ENCODE measurements around the gene PARVA.
A peak's percentile ranks its signal among the peaks of the same experiment; 100 is the strongest.
"Not testable (repeated sequence)": the region's sequence is repeated elsewhere in the genome, so short reads cannot be mapped to it uniquely, and the experiment has no call there.

The PARVA gene

GRCh38 chr11:12377106-12377823 is at the start of gene PARVA:
PARVA (plus strand) TSS chr11:12377571; CDS start chr11:12377648, 77 bp downstream.
- DNase-seq (ENCODE audit: low spot score), result peak; percentile 10

GRCh38 chr11:12329169-12329568 is 48.2 kb upstream of the PARVA start:
- DNase-seq (ENCODE audit: low spot score), result no peak

- DNase-seq (ENCODE audit: low spot score), result no peak
Measured at GRCh38 chr11:12329797-12330196, 47.6 kb upstream of the PARVA start.

GRCh38 chr11:12330485-12331231 is 46.7 kb upstream of the PARVA start:
- DNase-seq (ENCODE audit: low spot score), result no peak

- DNase-seq (ENCODE audit: low spot score), result peak; percentile 34
Measured at GRCh38 chr11:12331239-12331874, 46.0 kb upstream of the PARVA start.

GRCh38 chr11:12343526-12343925 is 33.8 kb upstream of the PARVA start:
- DNase-seq (ENCODE audit: low spot score), result no peak

- no peak for DNase-seq (ENCODE audit: low spot score)
Measured at GRCh38 chr11:12353534-12353933, 23.8 kb upstream of the PARVA start.

GRCh38 chr11:12354750-12355545 is 22.4 kb upstream of the PARVA start:
- DNase-seq (ENCODE audit: low spot score), result no peak

GRCh38 chr11:12356944-12357655 is 20.3 kb upstream of the PARVA start:
- no peak for DNase-seq (ENCODE audit: low spot score)

GRCh38 chr11:12357697-12358096 is 19.7 kb upstream of the PARVA start:
- DNase-seq (ENCODE audit: low spot score), result not testable (repeated sequence)

- DNase-seq (ENCODE audit: low spot score), result no peak
Measured at GRCh38 chr11:12358302-12359188, 18.8 kb upstream of the PARVA start.

- DNase-seq (ENCODE audit: low spot score), result no peak
Measured at GRCh38 chr11:12359761-12360160, 17.6 kb upstream of the PARVA start.

- DNase-seq (ENCODE audit: low spot score), result no peak
Measured at GRCh38 chr11:12361682-12362081, 15.7 kb upstream of the PARVA start.

- no peak for DNase-seq (ENCODE audit: low spot score)
Measured at GRCh38 chr11:12362857-12363256, 14.5 kb upstream of the PARVA start.

GRCh38 chr11:12363373-12363772 is 14.0 kb upstream of the PARVA start:
- no peak for DNase-seq (ENCODE audit: low spot score)

- not testable (repeated sequence) for DNase-seq (ENCODE audit: low spot score)
Measured at GRCh38 chr11:12365965-12366575, 11.3 kb upstream of the PARVA start.

GRCh38 chr11:12367057-12367456 is 10.3 kb upstream of the PARVA start:
- not testable (repeated sequence) for DNase-seq (ENCODE audit: low spot score)

GRCh38 chr11:12372111-12372510 is 5.3 kb upstream of the PARVA start:
- DNase-seq (ENCODE audit: low spot score), result no peak

- DNase-seq (ENCODE audit: low spot score), result no peak
Measured at GRCh38 chr11:12375720-12376119, 1.7 kb upstream of the PARVA start.
